ENCODE data around the gene CARS2.

The CARS2 gene

GRCh38 chr13:110610955-110611595, 94.8 kb downstream of the CARS2 start:
- TF ChIP-seq, protein P1, sequence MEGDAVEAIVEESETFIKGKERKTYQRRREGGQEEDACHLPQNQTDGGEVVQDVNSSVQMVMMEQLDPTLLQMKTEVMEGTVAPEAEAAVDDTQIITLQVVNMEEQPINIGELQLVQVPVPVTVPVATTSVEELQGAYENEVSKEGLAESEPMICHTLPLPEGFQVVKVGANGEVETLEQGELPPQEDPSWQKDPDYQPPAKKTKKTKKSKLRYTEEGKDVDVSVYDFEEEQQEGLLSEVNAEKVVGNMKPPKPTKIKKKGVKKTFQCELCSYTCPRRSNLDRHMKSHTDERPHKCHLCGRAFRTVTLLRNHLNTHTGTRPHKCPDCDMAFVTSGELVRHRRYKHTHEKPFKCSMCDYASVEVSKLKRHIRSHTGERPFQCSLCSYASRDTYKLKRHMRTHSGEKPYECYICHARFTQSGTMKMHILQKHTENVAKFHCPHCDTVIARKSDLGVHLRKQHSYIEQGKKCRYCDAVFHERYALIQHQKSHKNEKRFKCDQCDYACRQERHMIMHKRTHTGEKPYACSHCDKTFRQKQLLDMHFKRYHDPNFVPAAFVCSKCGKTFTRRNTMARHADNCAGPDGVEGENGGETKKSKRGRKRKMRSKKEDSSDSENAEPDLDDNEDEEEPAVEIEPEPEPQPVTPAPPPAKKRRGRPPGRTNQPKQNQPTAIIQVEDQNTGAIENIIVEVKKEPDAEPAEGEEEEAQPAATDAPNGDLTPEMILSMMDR (IDR thresholded peaks at IDR 0.05), result no peak

DNA sequence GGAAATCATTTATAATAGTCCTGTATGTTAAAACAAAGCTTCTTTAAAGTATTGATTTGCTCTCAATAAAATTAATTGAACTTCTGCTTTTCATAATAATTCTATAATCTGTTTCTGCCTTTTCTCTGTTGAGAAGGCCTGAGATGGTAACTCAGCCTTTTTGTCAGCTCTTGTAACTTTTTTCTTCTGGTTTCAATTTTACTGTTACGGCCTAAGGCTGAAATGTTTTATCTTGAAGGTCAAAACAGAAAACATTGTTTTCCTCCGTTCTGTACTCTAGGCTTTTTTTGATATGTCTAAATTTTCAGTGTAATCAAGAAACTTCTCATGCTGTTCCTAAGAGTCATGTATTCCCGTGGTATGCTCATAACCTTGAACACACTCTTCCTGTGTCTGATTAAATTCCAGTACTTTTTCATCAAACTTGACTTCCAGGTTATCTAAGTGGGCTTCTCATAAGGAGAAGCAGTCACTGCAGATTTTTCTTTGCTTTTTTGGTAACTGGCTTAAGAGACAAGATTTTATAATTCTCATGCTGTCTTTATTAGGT, 98.2 kb downstream of the CARS2 start:
- TF ChIP-seq, protein P1 (IDR thresholded peaks at IDR 0.05), result no peak

DNA sequence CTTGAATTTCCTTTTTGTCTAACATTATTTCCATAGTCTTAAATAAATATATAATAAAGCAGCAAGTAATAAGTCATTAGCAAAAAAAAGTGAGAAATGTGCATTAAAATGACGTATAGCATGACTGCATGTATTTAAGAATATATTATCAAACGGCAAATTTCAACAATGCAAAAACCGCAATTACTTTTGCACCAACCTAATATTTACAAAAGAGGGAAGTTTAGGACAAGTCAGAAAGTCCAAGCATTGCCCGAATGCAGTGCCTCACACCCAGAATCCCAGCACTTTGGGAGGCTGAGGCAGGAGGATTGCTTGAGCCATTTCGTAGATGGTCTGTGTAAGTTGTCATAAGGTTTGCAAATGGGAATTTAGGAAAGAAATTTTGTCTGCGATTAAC, 100.8 kb downstream of the CARS2 start:
- TF ChIP-seq, protein P1 (IDR thresholded peaks at IDR 0.05), result no peak

GRCh38 chr13:110600980-110601379, 104.9 kb downstream of the CARS2 start:
- TF ChIP-seq, protein P1 (IDR thresholded peaks at IDR 0.05), result no peak

GRCh38 chr13:110600261-110600819, 105.6 kb downstream of the CARS2 start:
- TF ChIP-seq, protein P1 (IDR thresholded peaks at IDR 0.05), result no peak

- TF ChIP-seq, protein P1 (IDR thresholded peaks at IDR 0.05), result no peak
Measured at GRCh38 chr13:110597041-110597689, 108.8 kb downstream of the CARS2 start.

DNA sequence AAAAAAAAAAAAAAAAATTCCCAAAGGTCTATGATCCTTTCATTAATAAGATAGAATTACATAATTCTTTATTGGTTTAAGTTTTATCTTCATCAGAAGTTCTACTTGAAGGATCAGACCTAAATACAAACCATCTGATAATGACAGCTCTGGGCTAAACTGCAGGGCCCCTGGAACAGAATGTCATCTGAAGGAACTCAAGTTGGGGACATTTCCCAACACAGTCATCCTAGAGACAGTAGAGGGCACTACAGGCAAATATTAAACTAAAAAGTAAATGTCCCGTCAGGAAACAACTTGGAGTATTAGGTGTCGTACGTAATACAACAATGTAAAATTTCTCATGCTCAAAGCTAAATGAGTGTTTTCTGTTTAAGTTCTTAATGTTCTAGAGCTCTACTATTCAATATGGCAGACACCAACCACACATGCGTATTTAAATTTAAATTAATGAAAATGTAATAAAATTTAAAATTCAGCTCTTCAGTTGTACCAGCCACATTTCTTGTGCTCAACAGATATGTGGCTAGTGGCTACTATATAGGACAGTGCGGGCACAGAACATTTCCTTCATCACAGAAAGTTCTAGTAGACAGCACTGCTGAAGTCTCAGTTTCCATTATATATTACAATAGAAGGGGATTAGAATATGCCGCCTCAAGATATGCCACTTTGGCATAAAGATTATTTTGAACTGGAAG, 112.3 kb downstream of the CARS2 start:
- TF ChIP-seq, protein P1 (IDR thresholded peaks at IDR 0.05), result peak; percentile 64
